Medulla oblongata (tissue), 1 donor: ENCODE data around the gene RGS14.
"Not testable (repeated sequence)": the region's sequence is repeated elsewhere in the genome, so short reads cannot be mapped to it uniquely, and the experiment has no call there.

Source experiments
- DNase-seq: peaks from one replicate; pipeline ENCODE4 v3.0.0-alpha.2; 2015; ENCODE audit errors: extremely low spot score

RGS14 gene

GRCh38 chr5:177402271-177403043 lies 44.7 kb downstream of the RGS14 start:
- DNase-seq, result no peak

- no peak for DNase-seq
These were observed 45.5 kb downstream of the RGS14 start for GRCh38 chr5:177403102-177403791.

GRCh38 chr5:177403792-177404640 lies 46.3 kb downstream of the RGS14 start:
- peak; percentile 69 for DNase-seq

- no peak for DNase-seq
These were observed 47.0 kb downstream of the RGS14 start for GRCh38 chr5:177404641-177405179.

GRCh38 chr5:177405312-177405711 lies 47.6 kb downstream of the RGS14 start:
- DNase-seq, result no peak

GRCh38 chr5:177405805-177406204 lies 48.1 kb downstream of the RGS14 start:
- peak; percentile 21 for DNase-seq

- no peak for DNase-seq
These were observed 51.5 kb downstream of the RGS14 start, which contains the start of gene F12 for GRCh38 chr5:177409043-177409801. F12 (minus strand) TSS chr5:177409564; CDS start chr5:177409527, 37 bp downstream.

- no peak for DNase-seq
These were observed 52.9 kb downstream of the RGS14 start for GRCh38 chr5:177410575-177410974.

GRCh38 chr5:177412603-177413233 lies 55.0 kb downstream of the RGS14 start:
- no peak for DNase-seq

- DNase-seq, result no peak
These were observed 56.8 kb downstream of the RGS14 start for GRCh38 chr5:177414481-177414880.

- not testable (repeated sequence) for DNase-seq
These were observed 59.4 kb downstream of the RGS14 start for GRCh38 chr5:177417081-177417480.

- DNase-seq, result no peak
These were observed 61.3 kb downstream of the RGS14 start for GRCh38 chr5:177419046-177419445.

GRCh38 chr5:177420472-177420871 lies 62.7 kb downstream of the RGS14 start:
- not testable (repeated sequence) for DNase-seq

GRCh38 chr5:177421062-177421798 lies 63.5 kb downstream of the RGS14 start:
- no peak for DNase-seq
